GM18861 (cell line): ENCODE results near the gene TMEM239.
"Not testable (repeated sequence)": the region's sequence is repeated elsewhere in the genome, so short reads cannot be mapped to it uniquely, and the experiment has no call there.

Experiments used
- ATAC-seq: cut with Tn5 transposase; IDR thresholded peaks from one replicate; pipeline ENCODE4 v1.9.1; 2021; ENCODE audit not compliant: unreplicated experiment

The TMEM239 gene

DNA sequence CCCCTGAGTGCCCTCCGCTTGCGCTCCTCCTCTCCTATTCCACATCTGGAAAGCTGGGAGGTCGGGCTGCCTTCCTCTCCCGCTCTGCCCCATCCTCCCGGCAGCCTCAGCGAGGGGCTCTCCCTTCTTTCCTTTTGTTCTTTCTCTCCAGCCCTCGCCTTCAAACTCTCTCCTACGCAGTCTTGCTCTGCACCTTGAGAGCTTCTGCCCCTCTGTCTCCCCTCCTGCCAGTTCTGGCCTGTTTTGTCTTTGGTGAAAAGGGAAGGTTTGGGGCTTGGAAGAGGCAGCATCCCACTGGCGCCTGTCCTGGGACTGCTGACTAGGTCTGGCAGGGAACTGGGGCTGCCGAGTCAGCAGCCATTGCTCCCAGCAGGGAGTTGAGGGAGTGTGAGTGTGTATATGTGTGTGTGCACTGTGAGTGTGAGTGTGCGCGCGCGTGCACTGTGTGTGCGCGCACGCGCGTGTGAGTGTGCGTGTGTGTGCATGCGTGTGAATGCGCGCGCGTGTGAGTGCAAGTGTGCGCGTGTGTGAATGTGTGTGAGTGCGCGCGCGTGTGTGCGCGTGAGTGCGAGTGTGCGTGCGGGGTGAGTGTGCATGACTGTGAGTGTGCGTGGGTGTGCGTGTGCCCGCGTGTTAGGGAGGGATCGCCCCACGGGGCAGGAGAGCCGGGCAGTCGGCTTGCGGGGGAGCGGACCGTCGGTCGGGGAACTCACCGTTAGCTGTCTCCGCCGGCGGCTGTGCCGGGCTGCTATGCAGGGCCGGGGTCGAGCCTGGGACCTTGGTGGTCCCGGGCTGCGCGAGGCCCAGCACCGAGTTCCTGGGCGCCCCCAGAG, 16.3 kb upstream of the TMEM239 start:
- peak; percentile 16 for ATAC-seq

DNA sequence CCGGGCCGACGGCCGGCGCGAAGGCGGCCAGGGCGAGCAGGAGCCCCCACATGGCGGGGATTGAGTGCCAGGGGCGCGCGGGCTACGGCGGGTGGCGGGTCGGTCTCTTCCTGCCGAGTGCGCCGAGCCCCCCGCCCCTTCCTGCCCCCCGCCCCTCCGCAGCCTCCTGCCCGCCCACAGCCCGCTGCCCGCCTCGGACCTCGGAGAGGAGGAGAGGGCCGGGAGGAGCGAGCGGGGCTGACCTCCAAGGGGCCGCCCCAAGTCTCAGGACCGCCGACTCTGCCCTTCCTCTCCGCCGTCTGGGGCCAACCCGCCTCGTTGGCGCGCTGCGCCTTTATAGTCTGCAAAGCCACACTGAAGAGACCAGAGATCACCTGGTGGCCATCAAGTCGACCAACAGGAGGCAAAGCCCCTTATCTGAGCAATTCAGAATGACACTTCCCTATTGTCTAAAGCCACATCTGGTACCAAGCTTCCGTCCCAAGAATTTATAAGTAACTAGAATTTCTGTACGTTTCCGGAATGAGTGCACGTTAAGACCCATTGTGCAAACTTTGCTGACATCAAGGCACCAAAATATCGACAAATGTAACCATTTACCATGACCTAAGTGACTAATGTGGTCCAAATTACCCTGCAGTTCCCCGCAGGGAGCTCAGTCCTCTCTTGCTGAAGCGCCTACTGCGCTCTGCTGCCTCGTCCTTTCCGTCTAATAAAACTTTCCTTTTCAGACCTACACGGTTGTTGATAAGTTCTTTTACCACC, 15.5 kb upstream of the TMEM239 start, which contains the start of gene CPXM1:
Gene CPXM1, minus strand, starts transcription at position 107 of the 765 bp plus-strand sequence. Its CDS starts 55 bp downstream, at position 52.
- peak; percentile 51 for ATAC-seq

DNA sequence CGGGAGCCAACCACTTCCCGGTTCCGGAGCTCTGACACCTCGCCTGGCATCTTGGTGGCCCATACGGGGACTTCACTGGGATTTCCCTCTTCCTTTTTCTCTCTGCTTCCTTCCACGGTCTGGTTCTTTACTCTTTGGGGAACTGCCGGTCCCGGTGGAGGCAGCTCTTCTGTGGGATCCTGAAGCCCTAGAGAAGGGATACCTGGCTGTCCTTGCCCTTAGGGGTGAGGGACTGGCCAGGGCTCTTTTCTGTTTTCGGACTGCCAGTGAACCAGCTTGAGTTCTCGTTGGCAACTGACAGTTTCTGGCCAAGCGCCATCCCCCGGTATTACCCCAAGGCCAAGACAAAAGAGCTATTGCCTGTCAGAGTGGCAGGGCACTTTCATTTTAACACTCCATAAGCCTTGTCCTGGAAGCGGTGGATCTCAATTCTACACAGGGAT, 14.9 kb upstream of the TMEM239 start:
- no peak for ATAC-seq

DNA sequence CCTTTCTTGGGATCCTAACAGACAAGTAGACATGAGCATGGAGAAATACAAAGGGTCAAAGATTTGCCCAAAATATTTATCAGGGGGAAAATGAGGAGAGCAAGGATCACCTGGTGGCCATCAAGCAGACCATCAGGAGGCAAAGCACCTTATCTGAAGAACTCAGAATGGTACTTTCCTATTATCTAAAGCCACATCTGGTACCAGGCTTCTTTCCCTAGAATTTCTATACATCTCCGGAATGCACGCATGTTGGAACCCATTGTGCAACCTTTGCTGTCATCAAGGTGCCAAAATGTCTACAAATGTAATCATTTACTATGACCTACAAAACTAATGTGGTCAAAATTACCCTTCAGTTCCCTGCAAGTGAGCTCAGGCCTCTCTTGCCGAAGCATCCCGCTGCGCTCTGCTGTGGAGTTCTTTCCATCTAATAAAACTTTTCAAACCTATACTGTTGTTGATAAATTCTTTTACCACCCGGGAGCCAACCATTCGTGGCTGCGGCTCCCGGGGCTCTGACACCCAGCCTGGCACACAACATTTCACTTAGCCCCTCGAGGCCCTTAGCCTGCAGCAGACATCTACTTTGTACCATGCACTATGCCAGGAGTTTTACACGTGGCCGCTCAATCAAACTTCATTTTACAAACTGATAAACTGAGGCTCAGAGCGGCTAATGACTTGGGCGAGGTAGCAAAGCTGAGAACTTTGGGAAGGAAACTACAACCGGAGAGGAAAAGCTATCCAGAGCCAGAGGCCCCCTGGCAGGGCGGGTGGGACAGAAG, 11.9 kb upstream of the TMEM239 start:
- ATAC-seq: no peak

DNA sequence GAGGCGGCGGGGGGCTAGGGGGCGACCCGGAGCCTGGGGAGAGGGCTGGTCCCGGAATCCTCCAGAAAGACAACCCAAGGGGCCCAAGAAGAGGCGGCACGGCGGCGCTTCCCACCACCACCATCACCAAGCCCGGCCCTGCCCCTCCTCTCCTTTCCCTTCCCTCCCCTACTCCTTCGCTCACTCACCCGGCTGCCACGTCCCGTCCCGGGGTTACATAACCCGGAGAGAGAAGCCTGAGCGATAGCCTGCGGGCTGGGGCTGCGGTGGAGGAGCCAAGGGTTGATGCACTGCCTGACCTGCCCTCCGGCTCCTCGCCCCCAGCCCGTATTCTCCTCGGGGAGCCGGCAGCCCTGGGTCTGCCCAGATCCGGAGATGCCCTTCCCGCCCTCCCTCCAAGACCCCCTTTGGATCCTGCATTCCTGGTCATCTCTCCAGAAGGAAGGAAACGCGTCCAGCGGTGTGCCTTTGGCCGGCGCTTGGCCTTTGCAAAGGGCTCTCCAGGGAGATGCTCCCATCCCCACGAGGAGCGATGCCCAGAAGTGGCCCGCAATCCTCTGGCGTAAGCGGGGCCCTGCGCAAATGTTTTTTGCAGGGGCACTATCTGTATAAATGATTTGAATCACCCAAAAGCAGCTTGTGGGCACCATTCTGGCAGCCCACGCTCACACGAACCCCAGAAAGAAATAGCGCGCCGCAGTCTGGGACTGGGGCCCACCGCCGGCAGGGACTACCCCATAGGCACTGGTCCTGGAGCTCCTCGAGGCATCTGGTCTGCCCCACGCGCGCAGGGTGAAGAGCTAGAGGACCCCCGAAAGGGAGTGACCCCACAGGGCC, 11.1 kb upstream of the TMEM239 start:
- ATAC-seq: no peak

DNA sequence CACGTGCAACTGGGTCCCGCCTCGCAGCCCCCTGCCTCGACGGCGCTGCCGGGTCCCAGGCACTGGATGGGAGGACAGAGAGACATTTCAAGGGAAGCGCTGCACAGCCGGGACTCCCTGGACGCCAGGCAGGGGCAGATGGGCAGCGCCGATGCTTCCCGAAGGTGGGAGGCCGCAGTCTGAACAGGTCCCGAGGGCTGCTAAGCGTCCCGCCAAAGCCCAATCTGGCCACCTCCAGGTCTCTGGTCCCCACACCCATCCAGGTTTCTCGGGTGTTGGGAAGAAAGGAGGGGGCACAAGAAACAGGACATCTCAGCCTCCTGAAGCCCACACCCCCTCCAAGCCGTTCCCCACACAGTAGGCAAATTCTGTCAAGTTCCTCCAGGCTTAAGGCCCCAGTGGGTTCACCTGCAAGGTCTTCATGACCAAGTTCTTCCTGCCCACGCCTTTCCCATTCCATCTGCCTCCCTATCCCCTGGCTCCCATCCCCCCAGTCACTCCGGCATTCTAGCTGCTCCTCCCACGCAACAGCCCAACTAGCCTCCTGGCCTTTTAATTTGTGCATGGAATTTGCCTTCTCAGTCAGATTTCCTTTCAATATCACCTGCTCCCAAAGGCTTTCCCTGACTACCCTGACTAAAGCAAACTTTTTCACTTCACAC, 10.3 kb upstream of the TMEM239 start:
- ATAC-seq: no peak

DNA sequence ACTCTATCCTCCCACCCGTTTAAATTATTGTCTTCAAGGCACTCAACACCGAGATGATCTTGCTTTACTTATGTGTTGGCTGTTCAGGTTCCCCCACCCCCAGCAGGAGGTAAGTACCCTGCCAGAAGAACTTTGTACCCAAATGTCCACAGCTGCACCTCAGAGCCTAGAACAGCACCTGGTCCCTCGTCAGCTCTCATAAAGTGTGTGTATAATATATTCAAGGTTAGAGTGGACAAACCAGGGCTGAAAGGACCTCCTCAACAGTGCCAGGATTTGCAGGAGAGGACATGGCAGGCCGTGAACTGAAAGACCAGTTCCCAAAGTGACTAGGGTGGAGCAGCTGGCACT, 9.8 kb upstream of the TMEM239 start:
- ATAC-seq: no peak

DNA sequence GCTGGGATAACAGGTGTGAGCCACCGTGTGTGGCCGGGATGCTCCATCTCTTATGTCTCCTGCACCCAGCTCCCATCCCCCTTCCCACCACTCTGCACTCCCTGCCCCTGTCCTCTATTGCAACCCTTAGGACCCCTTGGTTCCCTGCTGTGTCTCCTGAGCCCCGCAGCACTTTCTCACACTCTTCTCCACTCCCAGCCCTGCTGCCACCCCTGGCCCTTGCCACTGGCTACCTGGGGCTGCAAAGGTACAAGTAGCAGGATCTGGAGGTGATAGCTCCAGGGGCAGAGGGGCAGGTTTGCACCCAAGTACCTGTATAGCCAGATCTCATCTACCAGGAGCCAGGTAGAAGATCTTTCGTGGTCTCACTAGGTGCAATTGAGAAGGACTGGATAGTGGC, 9.1 kb upstream of the TMEM239 start:
- ATAC-seq: no peak

DNA sequence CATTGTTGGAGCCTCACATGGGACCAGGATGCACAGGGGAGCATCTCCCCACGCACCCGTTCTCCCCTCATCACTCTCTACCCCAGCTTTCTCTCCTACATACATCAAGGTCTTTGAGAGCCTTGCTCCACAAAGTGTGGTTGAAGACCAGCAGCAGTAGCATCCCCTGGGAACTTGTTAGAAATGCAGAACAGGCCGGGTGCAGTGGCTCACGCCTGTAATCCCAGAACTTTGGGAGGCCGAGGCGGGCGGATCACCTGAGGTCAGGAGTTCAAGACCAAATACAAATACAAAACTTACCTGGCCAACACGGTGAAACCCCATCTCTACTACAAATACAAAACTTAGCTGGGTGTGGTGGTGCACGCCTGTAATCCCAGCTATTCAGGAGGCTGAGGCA, 8.2 kb upstream of the TMEM239 start:
- not testable (repeated sequence) for ATAC-seq

DNA sequence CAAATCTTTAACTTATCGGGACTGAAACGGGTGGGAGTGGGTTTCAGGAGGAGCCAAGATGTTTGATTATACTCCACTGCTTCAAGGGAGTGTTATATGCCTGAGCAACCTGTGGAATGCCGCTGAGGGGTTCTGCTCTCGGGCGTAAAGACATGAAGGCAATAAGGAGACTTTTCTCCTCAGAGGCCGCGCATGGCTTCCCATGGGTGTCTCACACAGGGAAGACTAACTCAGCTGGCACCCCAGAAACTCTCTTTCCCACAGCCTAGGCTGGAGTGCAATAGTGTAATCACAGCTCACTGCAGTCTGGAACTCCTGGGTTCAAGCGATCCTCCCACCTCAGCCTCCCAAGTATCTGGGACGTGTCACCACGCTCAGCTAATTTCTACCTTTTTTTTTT, 6.5 kb upstream of the TMEM239 start:
- ATAC-seq: no peak

DNA sequence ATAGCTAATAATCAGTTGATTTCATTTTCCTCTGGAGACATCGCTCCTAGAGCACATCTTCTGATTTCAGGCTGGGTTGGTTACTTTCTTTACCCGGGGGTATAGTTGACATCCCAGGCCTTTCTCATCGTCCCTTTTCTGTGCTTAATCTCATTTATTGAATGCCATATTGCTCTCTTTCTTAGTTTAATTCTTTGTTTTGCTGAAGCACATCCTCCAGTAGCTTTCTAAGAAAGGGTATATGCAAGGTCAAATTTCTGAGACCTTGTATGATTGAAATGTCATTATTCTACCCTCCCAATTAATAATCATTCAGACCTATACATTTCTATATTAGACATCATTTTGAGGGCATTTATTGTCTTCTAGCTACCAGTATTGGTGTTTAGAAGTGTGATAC, 4.0 kb upstream of the TMEM239 start:
- no peak for ATAC-seq

DNA sequence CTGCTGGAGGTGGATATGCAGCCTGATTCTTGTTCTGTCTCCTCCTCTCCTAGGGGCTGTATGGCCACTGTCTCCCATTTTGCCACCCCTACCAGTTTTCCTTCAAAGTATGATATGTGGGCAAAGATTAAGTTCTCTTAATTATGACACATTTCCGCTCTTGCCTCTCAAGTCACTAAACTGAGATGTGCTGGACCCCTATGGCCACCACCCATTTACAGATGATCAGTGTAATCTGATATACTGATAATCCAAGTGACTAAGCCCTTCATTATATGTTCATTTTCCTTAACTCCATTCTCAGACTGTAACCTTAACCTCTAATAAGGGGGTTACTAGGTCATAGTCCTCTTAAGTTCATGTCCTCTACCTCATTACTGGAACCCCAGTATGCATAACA, 2.1 kb upstream of the TMEM239 start:
- no peak for ATAC-seq

DNA sequence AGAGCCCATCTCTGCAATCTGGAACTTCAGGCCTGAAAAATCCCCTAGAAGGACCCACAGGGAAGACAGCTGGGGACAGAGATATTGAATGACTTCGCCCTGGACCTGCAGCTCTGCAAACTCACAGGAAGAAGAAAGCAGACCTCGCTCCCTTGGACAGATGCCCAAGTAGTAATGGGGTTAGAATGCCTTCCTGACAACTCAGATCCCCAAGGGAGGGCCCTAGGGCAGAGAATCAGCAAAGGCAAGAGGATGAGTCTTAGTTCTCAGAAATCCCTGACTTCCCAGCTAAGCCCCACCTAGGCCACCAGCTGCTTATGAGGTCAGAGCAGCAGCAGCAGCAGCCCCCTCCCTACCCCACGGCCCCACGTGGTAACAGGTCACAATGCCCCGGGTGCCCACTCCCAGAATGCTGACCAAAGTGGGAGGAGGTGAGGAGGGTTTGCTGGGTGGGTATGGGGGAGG, 1.5 kb upstream of the TMEM239 start, which contains the start of gene C20orf141:
Gene C20orf141, plus strand, starts transcription at position 401 of the 465 bp plus-strand sequence. CDS start 198 bp downstream, outside the sequence.
- no peak for ATAC-seq

DNA sequence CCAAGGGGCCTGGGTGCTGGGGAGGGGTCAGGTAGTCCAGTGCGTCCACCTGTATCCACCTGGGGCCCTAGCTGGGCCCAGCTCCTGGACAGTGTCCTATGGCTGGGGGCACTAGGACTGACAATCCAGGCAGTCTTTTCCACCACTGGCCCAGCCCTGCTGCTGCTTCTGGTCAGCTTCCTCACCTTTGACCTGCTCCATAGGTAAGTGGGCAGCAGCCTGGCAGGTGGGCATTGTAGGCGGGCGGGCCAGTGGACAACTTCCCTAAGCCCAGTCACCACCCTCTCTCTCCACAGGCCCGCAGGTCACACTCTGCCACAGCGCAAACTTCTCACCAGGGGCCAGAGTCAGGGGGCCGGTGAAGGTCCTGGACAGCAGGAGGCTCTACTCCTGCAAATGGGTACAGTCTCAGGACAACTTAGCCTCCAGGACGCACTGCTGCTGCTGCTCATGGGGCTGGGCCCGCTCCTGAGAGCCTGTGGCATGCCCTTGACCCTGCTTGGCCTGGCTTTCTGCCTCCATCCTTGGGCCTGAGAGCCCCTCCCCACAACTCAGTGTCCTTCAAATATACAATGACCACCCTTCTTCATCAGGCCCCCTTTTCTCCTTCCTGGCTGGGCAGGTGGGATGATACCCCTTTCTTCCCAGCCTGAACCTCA, 793 bp upstream of the TMEM239 start:
- ATAC-seq: no peak

DNA sequence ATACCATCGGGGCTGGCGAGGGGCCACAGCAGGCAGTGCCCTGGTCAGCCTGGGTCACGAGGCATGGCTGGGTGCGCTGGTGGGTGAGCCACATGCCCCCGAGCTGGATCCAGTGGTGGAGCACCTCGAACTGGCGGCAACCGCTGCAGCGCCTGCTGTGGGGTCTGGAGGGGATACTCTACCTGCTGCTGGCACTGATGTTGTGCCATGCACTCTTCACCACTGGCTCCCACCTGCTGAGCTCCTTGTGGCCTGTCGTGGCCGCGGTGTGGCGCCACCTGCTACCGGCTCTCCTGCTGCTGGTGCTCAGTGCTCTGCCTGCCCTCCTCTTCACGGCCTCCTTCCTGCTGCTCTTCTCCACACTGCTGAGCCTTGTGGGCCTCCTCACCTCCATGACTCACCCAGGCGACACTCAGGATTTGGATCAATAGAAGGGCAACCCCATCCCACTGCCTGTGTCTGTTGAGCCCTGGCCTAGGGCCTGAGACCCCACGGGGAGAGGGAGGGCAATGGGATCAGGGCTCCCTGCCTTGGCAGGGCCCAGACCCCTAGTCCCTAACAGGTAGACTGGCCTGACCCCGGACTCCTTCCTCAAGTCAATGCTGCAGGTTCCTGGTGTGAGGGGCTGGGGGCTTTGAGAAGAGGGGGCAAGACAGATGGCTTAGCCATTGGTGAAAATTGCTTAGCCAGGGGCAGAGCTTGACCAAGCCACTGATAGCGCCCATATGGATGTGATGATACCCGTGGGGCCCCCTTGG, 598 bp downstream of the TMEM239 start:
- no peak for ATAC-seq

DNA sequence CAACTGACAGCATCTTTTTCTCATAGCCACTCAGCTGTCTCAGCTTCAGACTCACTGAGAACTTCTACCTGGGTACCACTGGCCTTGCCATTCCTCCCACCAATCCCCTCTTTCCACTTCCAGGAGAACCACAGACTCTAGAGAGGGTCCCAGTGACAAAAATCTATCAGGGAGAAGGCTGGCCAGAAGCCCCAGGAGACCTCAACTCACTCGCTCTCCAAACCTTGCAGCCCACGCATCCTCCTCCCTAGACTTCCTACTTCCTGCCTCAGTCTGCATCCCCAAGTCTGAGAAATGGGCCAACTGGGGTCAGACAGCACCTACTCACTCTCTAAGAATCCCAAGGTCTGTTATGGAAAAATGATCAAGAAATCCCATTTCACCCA, 1.2 kb downstream of the TMEM239 start:
- no peak for ATAC-seq

DNA sequence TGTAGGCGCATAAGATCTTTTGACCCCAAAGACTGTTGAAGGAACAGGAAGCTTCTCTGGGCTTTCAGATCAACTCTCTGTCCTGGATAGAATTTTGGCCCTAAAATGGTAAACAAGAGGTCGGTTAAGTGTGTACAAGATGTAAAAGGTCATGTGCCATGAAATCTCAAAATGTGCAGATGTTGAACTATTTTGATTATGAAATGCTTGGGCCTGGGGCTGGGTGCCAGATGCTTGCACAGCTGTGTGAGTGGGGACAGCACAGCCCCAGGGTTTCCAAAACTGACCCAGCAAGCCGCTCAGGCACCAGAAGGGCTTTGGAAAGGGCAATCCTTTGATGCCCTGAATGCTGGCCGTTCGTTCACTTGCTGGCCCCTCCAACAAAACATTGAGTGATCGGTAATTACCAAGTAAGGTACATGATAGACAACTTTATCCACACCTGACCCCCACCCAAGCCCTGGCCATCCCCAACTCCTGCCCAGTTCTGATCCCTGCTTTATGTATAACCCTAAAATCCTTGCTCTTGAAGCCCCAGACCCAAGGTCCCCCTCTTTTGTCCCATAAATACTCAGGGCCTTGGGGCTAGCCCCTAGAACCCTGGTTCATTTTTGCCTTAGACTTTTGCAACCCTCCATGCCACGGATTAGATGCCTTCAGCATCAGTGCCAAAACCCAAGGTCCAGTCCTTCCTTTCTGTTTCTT, 1.9 kb downstream of the TMEM239 start:
- ATAC-seq: no peak
